HFF-Myc (cell line): Measurements from ENCODE around the gene DDX31.

Experiments
- DNase-seq: peaks from one replicate; pipeline ENCODE4 v3.0.0-alpha.2; 2011; ENCODE audit warnings: low read depth; ENCODE audit errors: extremely low read depth
- H3K4me3 ChIP-seq: replicated peaks from 2 replicates; pipeline ENCODE4 v1.5.1; 2011; ENCODE audit warnings: low read depth, mild to moderate bottlenecking, control low read depth, low read length
- CTCF ChIP-seq: IDR thresholded peaks from 2 replicates; pipeline ENCODE4 v1.5.1; 2012; ENCODE audit warnings: mild to moderate bottlenecking, low read depth, low read length, control low read depth; ENCODE audit errors: missing control alignments

The DDX31 gene

GRCh38 chr9:132562306-132562573, 107.5 kb downstream of the DDX31 start:
- H3K4me3 ChIP-seq = no peak overlapping the region
- DNase-seq = no peak
- no peak for TF ChIP-seq CTCF

GRCh38 chr9:132560616-132561202, 109.1 kb downstream of the DDX31 start:
- DNase-seq = no peak
- TF ChIP-seq CTCF = no peak
- H3K4me3 ChIP-seq = no peak overlapping the region

GRCh38 chr9:132559711-132560110, 110.1 kb downstream of the DDX31 start:
- no peak overlapping the region for H3K4me3 ChIP-seq
- no peak for TF ChIP-seq CTCF
- DNase-seq = no peak

GRCh38 chr9:132557159-132557558, 112.6 kb downstream of the DDX31 start:
- no peak for TF ChIP-seq CTCF
- no peak overlapping the region for H3K4me3 ChIP-seq
- no peak for DNase-seq

- no peak overlapping the region for H3K4me3 ChIP-seq
- TF ChIP-seq CTCF = no peak
- no peak for DNase-seq
Measured at GRCh38 chr9:132556714-132557113, 113.1 kb downstream of the DDX31 start.

- no peak overlapping the region for H3K4me3 ChIP-seq
- DNase-seq = no peak
- TF ChIP-seq CTCF = no peak
Measured at GRCh38 chr9:132556235-132556634, 113.5 kb downstream of the DDX31 start.

- no peak for TF ChIP-seq CTCF
- no peak overlapping the region for H3K4me3 ChIP-seq
- no peak for DNase-seq
Measured at GRCh38 chr9:132555528-132555927, 114.3 kb downstream of the DDX31 start.
